ENCODE results near the gene TAF11L14.
"Not testable (repeated sequence)": the region's sequence is repeated elsewhere in the genome, so short reads cannot be mapped to it uniquely, and the experiment has no call there.

DNA sequence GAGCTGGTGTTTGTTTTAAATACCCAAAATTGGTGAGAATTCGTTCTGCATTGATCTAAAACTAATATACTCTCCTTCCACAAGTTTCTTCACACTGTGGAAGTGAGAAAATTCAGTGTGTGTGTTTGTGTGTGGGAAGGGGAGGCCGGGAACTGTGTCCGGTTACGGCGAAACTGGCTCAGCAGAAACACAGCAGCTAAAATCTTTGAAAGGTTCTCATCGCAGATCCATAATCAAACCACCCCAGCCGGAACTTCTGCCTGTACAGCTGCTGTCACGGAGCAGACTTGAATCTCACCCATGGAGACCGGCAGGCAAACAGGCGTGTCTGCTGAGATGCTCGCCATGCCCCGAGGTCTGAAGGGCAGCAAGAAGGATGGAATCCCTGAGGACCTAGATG, 2.5 kb upstream of the TAF11L14 start, which contains the start of gene TAF11L13:
- TF ChIP-seq, protein P1, sequence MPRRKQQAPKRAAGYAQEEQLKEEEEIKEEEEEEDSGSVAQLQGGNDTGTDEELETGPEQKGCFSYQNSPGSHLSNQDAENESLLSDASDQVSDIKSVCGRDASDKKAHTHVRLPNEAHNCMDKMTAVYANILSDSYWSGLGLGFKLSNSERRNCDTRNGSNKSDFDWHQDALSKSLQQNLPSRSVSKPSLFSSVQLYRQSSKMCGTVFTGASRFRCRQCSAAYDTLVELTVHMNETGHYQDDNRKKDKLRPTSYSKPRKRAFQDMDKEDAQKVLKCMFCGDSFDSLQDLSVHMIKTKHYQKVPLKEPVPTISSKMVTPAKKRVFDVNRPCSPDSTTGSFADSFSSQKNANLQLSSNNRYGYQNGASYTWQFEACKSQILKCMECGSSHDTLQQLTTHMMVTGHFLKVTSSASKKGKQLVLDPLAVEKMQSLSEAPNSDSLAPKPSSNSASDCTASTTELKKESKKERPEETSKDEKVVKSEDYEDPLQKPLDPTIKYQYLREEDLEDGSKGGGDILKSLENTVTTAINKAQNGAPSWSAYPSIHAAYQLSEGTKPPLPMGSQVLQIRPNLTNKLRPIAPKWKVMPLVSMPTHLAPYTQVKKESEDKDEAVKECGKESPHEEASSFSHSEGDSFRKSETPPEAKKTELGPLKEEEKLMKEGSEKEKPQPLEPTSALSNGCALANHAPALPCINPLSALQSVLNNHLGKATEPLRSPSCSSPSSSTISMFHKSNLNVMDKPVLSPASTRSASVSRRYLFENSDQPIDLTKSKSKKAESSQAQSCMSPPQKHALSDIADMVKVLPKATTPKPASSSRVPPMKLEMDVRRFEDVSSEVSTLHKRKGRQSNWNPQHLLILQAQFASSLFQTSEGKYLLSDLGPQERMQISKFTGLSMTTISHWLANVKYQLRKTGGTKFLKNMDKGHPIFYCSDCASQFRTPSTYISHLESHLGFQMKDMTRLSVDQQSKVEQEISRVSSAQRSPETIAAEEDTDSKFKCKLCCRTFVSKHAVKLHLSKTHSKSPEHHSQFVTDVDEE (CRISPR knock-in tag; IDR thresholded peaks at IDR 0.05): not testable (repeated sequence)
- not testable (repeated sequence) for TF ChIP-seq ESRRG (CRISPR knock-in tag; IDR thresholded peaks at IDR 0.05); ZNF8 (CRISPR knock-in tag; IDR thresholded peaks at IDR 0.05); TOX (CRISPR knock-in tag; IDR thresholded peaks at IDR 0.05; ENCODE audit: borderline replicate concordance); RARB (CRISPR knock-in tag; IDR thresholded peaks at IDR 0.05); PPARA (CRISPR knock-in tag; IDR thresholded peaks at IDR 0.05; ENCODE audit: borderline replicate concordance); OSR1 (CRISPR knock-in tag; IDR thresholded peaks at IDR 0.05); ARNTL (CRISPR knock-in tag; IDR thresholded peaks at IDR 0.05; ENCODE audit: borderline replicate concordance, low read depth)
- TF ChIP-seq, protein P2, sequence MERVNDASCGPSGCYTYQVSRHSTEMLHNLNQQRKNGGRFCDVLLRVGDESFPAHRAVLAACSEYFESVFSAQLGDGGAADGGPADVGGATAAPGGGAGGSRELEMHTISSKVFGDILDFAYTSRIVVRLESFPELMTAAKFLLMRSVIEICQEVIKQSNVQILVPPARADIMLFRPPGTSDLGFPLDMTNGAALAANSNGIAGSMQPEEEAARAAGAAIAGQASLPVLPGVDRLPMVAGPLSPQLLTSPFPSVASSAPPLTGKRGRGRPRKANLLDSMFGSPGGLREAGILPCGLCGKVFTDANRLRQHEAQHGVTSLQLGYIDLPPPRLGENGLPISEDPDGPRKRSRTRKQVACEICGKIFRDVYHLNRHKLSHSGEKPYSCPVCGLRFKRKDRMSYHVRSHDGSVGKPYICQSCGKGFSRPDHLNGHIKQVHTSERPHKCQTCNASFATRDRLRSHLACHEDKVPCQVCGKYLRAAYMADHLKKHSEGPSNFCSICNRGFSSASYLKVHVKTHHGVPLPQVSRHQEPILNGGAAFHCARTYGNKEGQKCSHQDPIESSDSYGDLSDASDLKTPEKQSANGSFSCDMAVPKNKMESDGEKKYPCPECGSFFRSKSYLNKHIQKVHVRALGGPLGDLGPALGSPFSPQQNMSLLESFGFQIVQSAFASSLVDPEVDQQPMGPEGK (CRISPR knock-in tag; IDR thresholded peaks at IDR 0.05; ENCODE audit: borderline replicate concordance): not testable (repeated sequence)
- TF ChIP-seq, protein P3, sequence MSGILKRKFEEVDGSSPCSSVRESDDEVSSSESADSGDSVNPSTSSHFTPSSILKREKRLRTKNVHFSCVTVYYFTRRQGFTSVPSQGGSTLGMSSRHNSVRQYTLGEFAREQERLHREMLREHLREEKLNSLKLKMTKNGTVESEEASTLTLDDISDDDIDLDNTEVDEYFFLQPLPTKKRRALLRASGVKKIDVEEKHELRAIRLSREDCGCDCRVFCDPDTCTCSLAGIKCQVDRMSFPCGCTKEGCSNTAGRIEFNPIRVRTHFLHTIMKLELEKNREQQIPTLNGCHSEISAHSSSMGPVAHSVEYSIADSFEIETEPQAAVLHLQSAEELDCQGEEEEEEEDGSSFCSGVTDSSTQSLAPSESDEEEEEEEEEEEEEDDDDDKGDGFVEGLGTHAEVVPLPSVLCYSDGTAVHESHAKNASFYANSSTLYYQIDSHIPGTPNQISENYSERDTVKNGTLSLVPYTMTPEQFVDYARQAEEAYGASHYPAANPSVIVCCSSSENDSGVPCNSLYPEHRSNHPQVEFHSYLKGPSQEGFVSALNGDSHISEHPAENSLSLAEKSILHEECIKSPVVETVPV (CRISPR knock-in tag; IDR thresholded peaks at IDR 0.05): not testable (repeated sequence)
- TF ChIP-seq, protein P4, sequence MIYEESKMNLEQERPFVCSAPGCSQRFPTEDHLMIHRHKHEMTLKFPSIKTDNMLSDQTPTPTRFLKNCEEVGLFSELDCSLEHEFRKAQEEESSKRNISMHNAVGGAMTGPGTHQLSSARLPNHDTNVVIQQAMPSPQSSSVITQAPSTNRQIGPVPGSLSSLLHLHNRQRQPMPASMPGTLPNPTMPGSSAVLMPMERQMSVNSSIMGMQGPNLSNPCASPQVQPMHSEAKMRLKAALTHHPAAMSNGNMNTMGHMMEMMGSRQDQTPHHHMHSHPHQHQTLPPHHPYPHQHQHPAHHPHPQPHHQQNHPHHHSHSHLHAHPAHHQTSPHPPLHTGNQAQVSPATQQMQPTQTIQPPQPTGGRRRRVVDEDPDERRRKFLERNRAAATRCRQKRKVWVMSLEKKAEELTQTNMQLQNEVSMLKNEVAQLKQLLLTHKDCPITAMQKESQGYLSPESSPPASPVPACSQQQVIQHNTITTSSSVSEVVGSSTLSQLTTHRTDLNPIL (CRISPR knock-in tag; IDR thresholded peaks at IDR 0.05; ENCODE audit: low read depth): not testable (repeated sequence)

Measured in SK-N-SH treated with all-trans-retinoic acid at 6 μM for 48 hours (cell line).